Caco-2 (cell line): Measurements from ENCODE around the gene ANXA10. TPM values are rescaled to one million over a fixed set of nuclear protein-coding genes. Genes with fewer than 3 reads are reported as not detected.

Experiments used
- Bru-seq: library from RNA; stranded (reverse); fragments of 400-500 nt; gene quantifications from one replicate; lab custom pipeline; 2021; lab: Mats Ljungman, UMichigan
- BruChase-seq, 2 experiments: library from RNA; stranded (reverse); fragments of 400-500 nt; gene quantifications; one replicate each; lab custom pipeline; 2021; lab: Mats Ljungman, UMichigan
- BruUV-seq: library from RNA; stranded (reverse); fragments of 400-500 nt; replicated peaks from 2 replicates; lab custom pipeline; 2021; lab: Mats Ljungman, UMichigan
- CTCF ChIA-PET: fragments of 300-600 bp; sonication (Branson Sonifier 250); formaldehyde crosslinking; loops from one replicate; lab custom pipeline; 2022; ENCODE audit warnings: antibody characterized with exemption; lab: Charles Lee
- POLR2A ChIA-PET: fragments of 300-600 bp; sonication (Branson Sonifier 250); formaldehyde crosslinking; loops from one replicate; lab custom pipeline; 2022; ENCODE audit warnings: antibody characterized with exemption; lab: Charles Lee
- DNase-seq, 2 experiments: peaks; one replicate each; pipeline versions ENCODE4 v3.0.0 to v3.0.0-alpha.2; 2020 to 2022
- H3K27me3 ChIP-seq: replicated peaks from 2 replicates; pipeline ENCODE4 v1.6.0; 2011; ENCODE audit warnings: low read length; ENCODE audit not compliant: control insufficient read depth, insufficient read depth
- H3K36me3 ChIP-seq: 2 replicates; pipeline ENCODE4 v1.5.1; 2011; ENCODE audit warnings: low read length; ENCODE audit not compliant: control insufficient read depth, insufficient read depth
- H3K4me1 ChIP-seq: fragments of 250-450 bp; sonication (Bioruptor Pico); 2 replicates; pipeline ENCODE4 v1.5.1; 2020; ENCODE audit warnings: mild to moderate bottlenecking
- H3K4me3 ChIP-seq: 2 replicates; pipeline ENCODE4 v1.5.1; 2011; ENCODE audit warnings: low read depth, mild to moderate bottlenecking, control low read depth, low read length
- H3K9me3 ChIP-seq: fragments of 250-450 bp; sonication (Bioruptor Pico); 2 replicates; pipeline ENCODE4 v1.5.1; 2020; ENCODE audit warnings: mild to moderate bottlenecking, moderate library complexity
- H3K27ac Mint-ChIP-seq: one replicate; pipeline ENCODE4 v1.8.0; 2022; ENCODE audit warnings: mixed read lengths; ENCODE audit not compliant: unreplicated experiment
- H3K27me3 Mint-ChIP-seq: one replicate; pipeline ENCODE4 v1.8.0; 2022; ENCODE audit warnings: mixed read lengths; ENCODE audit not compliant: insufficient read depth, unreplicated experiment
- H3K36me3 Mint-ChIP-seq: one replicate; pipeline ENCODE4 v1.8.0; 2022; ENCODE audit warnings: mild to moderate bottlenecking, mixed read lengths; ENCODE audit not compliant: insufficient read depth, unreplicated experiment
- H3K4me1 Mint-ChIP-seq: one replicate; pipeline ENCODE4 v1.8.0; 2022; ENCODE audit warnings: low read depth, mixed read lengths; ENCODE audit not compliant: unreplicated experiment
- H3K4me3 Mint-ChIP-seq: one replicate; pipeline ENCODE4 v1.8.0; 2022; ENCODE audit warnings: mild to moderate bottlenecking, moderate library complexity, mixed read lengths; ENCODE audit not compliant: unreplicated experiment
- H3K9me3 Mint-ChIP-seq: one replicate; pipeline ENCODE4 v1.8.0; 2022; ENCODE audit warnings: mixed read lengths; ENCODE audit not compliant: unreplicated experiment
- intact Hi-C: fragments of 100-400 bp; cut with micrococcal nuclease; formaldehyde crosslinking; loops from one replicate; pipeline ENCODE4 v1.10.0; 2022; ENCODE audit not compliant: unreplicated experiment
- long read RNA-seq: library from polyadenylated mRNA; stranded (forward); transcript quantifications from one replicate; pipeline ENCODE4 v2.0.0, GENCODE V29; 2022
- total RNA-seq: library from RNA; stranded (reverse); gene quantifications from 2 replicates; pipeline ENCODE4 v1.2.3, GENCODE V29; 2022
- TF ChIP-seq, protein P1 (sequence below), 2 experiments: fragments of 200-600 bp in 1 of 2; IDR thresholded peaks; 1 replicate in 1 of 2; 2 replicates in 1 of 2; pipeline versions ENCODE4 v1.5.1 to v1.8.0; 2011 to 2022; ENCODE audit warnings: antibody characterized with exemption in 1 of 2, control low read depth in 1 of 2, inconsistent platforms in 1 of 2, low read depth in 1 of 2, low read length in 1 of 2, mild to moderate bottlenecking in 1 of 2, moderate library complexity in 1 of 2; ENCODE audit not compliant: insufficient read depth in 1 of 2, severe bottlenecking in 1 of 2, unreplicated experiment in 1 of 2

ANXA10 gene, protein sequence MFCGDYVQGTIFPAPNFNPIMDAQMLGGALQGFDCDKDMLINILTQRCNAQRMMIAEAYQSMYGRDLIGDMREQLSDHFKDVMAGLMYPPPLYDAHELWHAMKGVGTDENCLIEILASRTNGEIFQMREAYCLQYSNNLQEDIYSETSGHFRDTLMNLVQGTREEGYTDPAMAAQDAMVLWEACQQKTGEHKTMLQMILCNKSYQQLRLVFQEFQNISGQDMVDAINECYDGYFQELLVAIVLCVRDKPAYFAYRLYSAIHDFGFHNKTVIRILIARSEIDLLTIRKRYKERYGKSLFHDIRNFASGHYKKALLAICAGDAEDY
- total RNA-seq (not detected in 2 replicates), Bru-seq, nascent RNA (percentile 1 among the genes with signal in this experiment), BruChase-seq, experiment 1, labeled RNA remaining after a 2-hour chase (percentile 1 among the genes with signal in this experiment), BruChase-seq, experiment 2, labeled RNA remaining after a 6-hour chase (percentile 2 among the genes with signal in this experiment)
- long read RNA-seq: 0 reads

DNA sequence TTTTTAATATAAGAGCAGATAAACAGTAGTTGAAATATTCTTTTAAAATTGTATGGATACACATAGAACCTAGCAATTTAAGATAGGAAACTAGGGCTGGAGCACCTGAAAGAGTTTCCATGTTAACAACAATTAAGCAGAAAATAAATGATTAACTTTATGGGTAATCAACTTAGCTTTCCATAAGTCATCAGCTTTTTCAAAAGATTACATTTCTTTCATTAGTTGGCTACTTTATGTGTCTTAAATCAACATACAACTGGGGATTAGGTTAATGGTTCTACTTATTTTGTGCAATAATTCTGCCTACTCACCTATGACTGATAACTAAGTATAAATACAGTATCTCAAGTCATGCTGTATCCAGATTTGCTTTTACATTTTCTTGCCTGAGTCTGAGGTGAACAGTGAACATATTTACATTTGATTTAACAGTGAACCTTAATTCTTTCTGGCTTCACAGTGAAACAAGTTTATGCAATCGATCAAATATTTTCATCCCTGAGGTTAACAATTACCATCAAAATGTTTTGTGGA is at the start of gene ANXA10:
ANXA10 (plus strand) TSS at position 362 of the 537 bp plus-strand sequence; CDS start at position 526, 164 bp downstream.
- Histone ChIP-seq H3K36me3 (no peaks in the 10 kb centered on the region), H3K4me3 (no peak within 1 kb of the TSS), H3K9me3 (no peaks in the 10 kb centered on the region), H3K27me3 (no peaks in the 10 kb centered on the region), H3K4me1 (no peaks in the 10 kb centered on the region)
- DNase-seq: no peak
- Mint-ChIP-seq H3K27ac (no peak within 1 kb of the TSS), H3K4me3 (no peak within 1 kb of the TSS), H3K27me3 (no peaks in the 10 kb centered on the region), H3K36me3 (no peaks in the 10 kb centered on the region), H3K9me3 (no peaks in the 10 kb centered on the region), H3K4me1 (no peaks in the 10 kb centered on the region)
- intact Hi-C loops: no loop called here
- no TSS peak for BruUV-seq
- ChIA-PET POLR2A (no interaction called here), CTCF (no interaction called here)
- TF ChIP-seq, protein P1, sequence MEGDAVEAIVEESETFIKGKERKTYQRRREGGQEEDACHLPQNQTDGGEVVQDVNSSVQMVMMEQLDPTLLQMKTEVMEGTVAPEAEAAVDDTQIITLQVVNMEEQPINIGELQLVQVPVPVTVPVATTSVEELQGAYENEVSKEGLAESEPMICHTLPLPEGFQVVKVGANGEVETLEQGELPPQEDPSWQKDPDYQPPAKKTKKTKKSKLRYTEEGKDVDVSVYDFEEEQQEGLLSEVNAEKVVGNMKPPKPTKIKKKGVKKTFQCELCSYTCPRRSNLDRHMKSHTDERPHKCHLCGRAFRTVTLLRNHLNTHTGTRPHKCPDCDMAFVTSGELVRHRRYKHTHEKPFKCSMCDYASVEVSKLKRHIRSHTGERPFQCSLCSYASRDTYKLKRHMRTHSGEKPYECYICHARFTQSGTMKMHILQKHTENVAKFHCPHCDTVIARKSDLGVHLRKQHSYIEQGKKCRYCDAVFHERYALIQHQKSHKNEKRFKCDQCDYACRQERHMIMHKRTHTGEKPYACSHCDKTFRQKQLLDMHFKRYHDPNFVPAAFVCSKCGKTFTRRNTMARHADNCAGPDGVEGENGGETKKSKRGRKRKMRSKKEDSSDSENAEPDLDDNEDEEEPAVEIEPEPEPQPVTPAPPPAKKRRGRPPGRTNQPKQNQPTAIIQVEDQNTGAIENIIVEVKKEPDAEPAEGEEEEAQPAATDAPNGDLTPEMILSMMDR (IDR thresholded peaks at IDR 0.05; ENCODE audit: insufficient read depth in 1 of 2, low read depth in 1 of 2, low read length in 1 of 2, severe bottlenecking in 1 of 2, unreplicated experiment in 1 of 2): no peak

DNA sequence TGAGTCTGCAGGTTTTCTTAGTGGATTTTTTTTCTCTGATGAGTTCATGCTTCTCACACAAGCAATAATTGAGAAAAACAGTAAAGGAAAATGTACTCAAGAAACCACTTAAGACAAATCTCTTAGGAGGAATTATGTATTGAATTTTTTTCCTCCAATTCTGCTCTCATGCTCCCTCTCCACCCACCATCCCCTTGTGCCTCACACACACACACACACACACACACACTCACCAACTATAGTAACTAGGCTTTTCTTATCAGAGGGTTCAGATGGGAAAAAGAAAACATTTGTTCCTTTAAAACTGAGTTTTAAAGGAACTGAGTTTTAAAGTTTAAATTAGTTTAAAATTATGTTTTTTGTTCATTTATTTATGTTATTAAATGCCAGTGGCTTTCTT is 47.0 kb upstream of the ANXA10 start:
- Mint-ChIP-seq H3K9me3 (no peaks in the 10 kb centered on the region), H3K36me3 (no peaks in the 10 kb centered on the region), H3K27me3 (no peaks in the 10 kb centered on the region), H3K4me3 (no peak overlapping the region), H3K27ac (no peak overlapping the region), H3K4me1 (no peaks in the 10 kb centered on the region)
- Histone ChIP-seq H3K4me1 (no peaks in the 10 kb centered on the region), H3K4me3 (no peak overlapping the region), H3K36me3 (no peaks in the 10 kb centered on the region), H3K27me3 (no peaks in the 10 kb centered on the region), H3K9me3 (0 out of 2 replicates have a peak, but pooled peaks cover 1% of the 10 kb centered on the region)
- TF ChIP-seq, protein P1 (IDR thresholded peaks at IDR 0.05; ENCODE audit: insufficient read depth in 1 of 2, low read depth in 1 of 2, low read length in 1 of 2, severe bottlenecking in 1 of 2, unreplicated experiment in 1 of 2): no peak
- ChIA-PET CTCF (no interaction called here), POLR2A (no interaction called here)
- BruUV-seq: no TSS peak
- intact Hi-C loops: no loop called here
- DNase-seq: no peak

DNA sequence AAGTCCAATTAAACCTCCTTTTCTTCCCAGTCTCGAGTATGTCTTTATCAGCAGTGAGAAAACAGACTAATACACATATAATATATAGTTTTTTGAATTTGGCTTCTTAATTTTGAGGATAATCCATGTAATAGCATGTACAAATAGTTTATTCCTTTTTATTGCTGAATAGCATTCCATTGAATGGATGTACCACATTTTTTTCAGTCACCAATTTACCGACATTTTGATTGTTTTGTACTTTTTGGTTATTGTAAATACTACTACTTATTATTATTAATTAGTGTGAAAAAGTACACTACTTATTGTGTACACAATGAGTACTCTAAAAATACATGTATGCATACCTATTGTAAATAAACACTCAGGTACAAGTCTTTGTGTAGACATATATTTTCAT is 42.3 kb upstream of the ANXA10 start:
- POLR2A ChIA-PET: no interaction called here
- H3K4me3 Mint-ChIP-seq: no peak overlapping the region

More for the DNA sequence above, 42.3 kb upstream of the ANXA10 start:
- Mint-ChIP-seq H3K4me1 (no peaks in the 10 kb centered on the region), H3K27me3 (no peaks in the 10 kb centered on the region), H3K9me3 (no peaks in the 10 kb centered on the region), H3K27ac (no peak overlapping the region), H3K36me3 (no peaks in the 10 kb centered on the region)
- no peak for DNase-seq
- H3K4me1 ChIP-seq: no peaks in the 10 kb centered on the region
- H3K4me3 ChIP-seq: no peak overlapping the region
- CTCF ChIA-PET: no interaction called here
- intact Hi-C loops: no loop called here
- TF ChIP-seq, protein P1 (IDR thresholded peaks at IDR 0.05; ENCODE audit: insufficient read depth in 1 of 2, low read depth in 1 of 2, low read length in 1 of 2, severe bottlenecking in 1 of 2, unreplicated experiment in 1 of 2): no peak
- H3K27me3 ChIP-seq: no peaks in the 10 kb centered on the region
- H3K9me3 ChIP-seq: 0 out of 2 replicates have a peak, but pooled peaks cover 5% of the 10 kb centered on the region
- BruUV-seq: no TSS peak
- no peaks in the 10 kb centered on the region for H3K36me3 ChIP-seq
